Measurements from ENCODE around the gene CHST10. TPM values are rescaled to one million over a fixed set of nuclear protein-coding genes. Genes with fewer than 3 reads are reported as not detected.

The CHST10 gene
- total RNA-seq, 1 experiment from 2014 or later: 13.4 TPM

DNA sequence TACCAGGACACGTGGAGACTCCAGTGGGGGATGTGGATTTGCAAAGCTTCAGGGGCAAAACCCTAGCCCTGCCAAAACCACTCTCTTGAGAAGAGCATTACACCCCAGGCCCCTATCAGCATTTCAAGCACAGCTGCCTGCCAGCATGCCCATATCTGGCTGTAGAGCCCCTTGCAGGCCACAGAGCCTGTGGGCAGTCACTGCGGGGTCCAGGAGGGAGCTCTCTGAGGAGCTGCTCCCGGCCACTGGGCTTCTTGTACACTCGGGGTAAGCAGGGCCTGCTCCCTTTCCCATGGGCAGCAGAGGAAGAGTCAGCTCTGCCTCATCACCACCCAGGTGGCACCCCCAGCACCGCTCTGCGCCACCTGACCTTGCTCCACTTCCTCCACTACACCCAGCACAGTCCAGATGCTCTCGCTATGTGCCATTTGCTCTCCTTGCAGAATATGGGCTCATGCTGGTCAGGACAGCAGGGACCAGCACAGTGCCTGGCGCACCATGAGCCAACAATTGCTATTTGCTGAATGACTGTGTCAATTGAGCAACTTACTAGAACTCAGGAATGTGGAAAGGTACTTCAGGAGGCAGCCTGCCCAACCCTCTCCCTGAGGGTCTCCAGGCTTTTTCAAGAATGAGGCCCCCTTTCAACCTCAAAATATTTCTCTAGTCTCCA, 7.4 kb downstream of the CHST10 start:
- H3K4me2 ChIP-seq (ENCODE audit: low read length): no peak overlapping the region
- H3K9me2 ChIP-seq (replicated peaks; ENCODE audit: low read length): no peaks in the 10 kb centered on the region
- POLR2A ChIA-PET (ENCODE audit: unreplicated experiment): no interaction called here
- no peak for TF ChIP-seq EZH2 (IDR thresholded peaks at IDR 0.05; ENCODE audit: low read length, unreplicated experiment)
- TF ChIP-seq, protein P1, sequence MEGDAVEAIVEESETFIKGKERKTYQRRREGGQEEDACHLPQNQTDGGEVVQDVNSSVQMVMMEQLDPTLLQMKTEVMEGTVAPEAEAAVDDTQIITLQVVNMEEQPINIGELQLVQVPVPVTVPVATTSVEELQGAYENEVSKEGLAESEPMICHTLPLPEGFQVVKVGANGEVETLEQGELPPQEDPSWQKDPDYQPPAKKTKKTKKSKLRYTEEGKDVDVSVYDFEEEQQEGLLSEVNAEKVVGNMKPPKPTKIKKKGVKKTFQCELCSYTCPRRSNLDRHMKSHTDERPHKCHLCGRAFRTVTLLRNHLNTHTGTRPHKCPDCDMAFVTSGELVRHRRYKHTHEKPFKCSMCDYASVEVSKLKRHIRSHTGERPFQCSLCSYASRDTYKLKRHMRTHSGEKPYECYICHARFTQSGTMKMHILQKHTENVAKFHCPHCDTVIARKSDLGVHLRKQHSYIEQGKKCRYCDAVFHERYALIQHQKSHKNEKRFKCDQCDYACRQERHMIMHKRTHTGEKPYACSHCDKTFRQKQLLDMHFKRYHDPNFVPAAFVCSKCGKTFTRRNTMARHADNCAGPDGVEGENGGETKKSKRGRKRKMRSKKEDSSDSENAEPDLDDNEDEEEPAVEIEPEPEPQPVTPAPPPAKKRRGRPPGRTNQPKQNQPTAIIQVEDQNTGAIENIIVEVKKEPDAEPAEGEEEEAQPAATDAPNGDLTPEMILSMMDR (conservative IDR thresholded peaks at IDR 0.05; ENCODE audit: low read depth, low read length): no peak
- TF ChIP-seq EZH2phosphoT487 (IDR thresholded peaks at IDR 0.05; ENCODE audit: borderline replicate concordance, low read length): no peak
- intact Hi-C loops (cut with micrococcal nuclease): no loop called here
- H3K9me3 ChIP-seq (ENCODE audit: low read length): no peaks in the 10 kb centered on the region
- H3K79me2 ChIP-seq (ENCODE audit: low read length): peaks cover 4% of the 10 kb centered on the region; the same call in 1 of the 2 replicates
- ATAC-seq (no peak), DNase-seq (no peak)
- no peaks in the 10 kb centered on the region for H4K20me1 ChIP-seq (ENCODE audit: low read length)
- no peak overlapping the region for H3K4me3 ChIP-seq (ENCODE audit: low read length)
- no peak overlapping the region for H3K9ac ChIP-seq (ENCODE audit: low read length)
- no peak overlapping the region for H3K27ac ChIP-seq (ENCODE audit: low read length)
- H3F3A ChIP-seq (ENCODE audit: low read length, unreplicated experiment): no peaks in the 10 kb centered on the region
- CTCF ChIA-PET: no interaction called here
- H3K4me1 ChIP-seq (ENCODE audit: insufficient read depth, low read length): 0 out of 2 replicates have a peak, but pooled peaks cover 1% of the 10 kb centered on the region
- peaks cover 5% of the 10 kb centered on the region; the same call in 1 of the 2 replicates for H3K36me3 ChIP-seq (ENCODE audit: low read depth, low read length)
- H3K27me3 ChIP-seq (ENCODE audit: low read length): no peaks in the 10 kb centered on the region
- BruUV-seq (replicated peaks): no TSS peak
- no peak overlapping the region for H2AFZ ChIP-seq (ENCODE audit: low read length)

DNA sequence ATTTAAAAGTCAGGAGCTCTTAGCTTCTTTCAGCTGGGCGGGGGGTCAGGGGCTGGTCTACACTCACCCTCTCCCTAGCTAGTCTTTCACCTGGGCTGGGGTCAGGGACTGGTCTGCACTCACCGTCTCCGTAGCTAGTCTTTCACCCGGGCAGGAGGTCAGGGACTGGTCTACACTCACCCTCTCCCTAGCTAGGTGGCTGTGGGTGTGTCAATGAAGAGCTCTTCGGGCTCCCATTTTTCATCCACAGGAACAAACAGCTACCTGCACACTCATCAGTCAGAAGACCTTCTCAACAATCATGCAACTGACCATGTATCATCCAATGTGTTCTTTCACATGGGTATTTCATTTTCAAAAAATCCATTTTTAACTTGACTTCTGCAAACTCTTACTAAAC, 8.0 kb downstream of the CHST10 start:
- Histone ChIP-seq H3F3A (ENCODE audit: low read length, unreplicated experiment) (no peaks in the 10 kb centered on the region), H3K27me3 (ENCODE audit: low read length) (no peaks in the 10 kb centered on the region), H3K9me3 (ENCODE audit: low read length) (no peaks in the 10 kb centered on the region), H3K4me2 (ENCODE audit: low read length) (no peak overlapping the region), H3K9ac (ENCODE audit: low read length) (no peak overlapping the region), H3K9me2 (replicated peaks; ENCODE audit: low read length) (no peaks in the 10 kb centered on the region), H3K4me3 (ENCODE audit: low read length) (no peak overlapping the region), H2AFZ (ENCODE audit: low read length) (no peak overlapping the region), H3K27ac (ENCODE audit: low read length) (no peak overlapping the region), H3K4me1 (ENCODE audit: insufficient read depth, low read length) (no peaks in the 10 kb centered on the region), H3K36me3 (ENCODE audit: low read depth, low read length) (peaks cover 5% of the 10 kb centered on the region; the same call in 1 of the 2 replicates), H3K79me2 (ENCODE audit: low read length) (no peaks in the 10 kb centered on the region), H4K20me1 (ENCODE audit: low read length) (no peaks in the 10 kb centered on the region)
- TF ChIP-seq EZH2 (IDR thresholded peaks at IDR 0.05; ENCODE audit: low read length, unreplicated experiment): no peak
- TF ChIP-seq, protein P1 (conservative IDR thresholded peaks at IDR 0.05; ENCODE audit: low read depth, low read length): no peak
- TF ChIP-seq EZH2phosphoT487 (IDR thresholded peaks at IDR 0.05; ENCODE audit: borderline replicate concordance, low read length): no peak
- BruUV-seq (replicated peaks): no TSS peak
- DNase-seq (no peak), ATAC-seq (no peak)
- ChIA-PET CTCF (no interaction called here), POLR2A (ENCODE audit: unreplicated experiment) (no interaction called here)
- intact Hi-C loops (cut with micrococcal nuclease): no loop called here

DNA sequence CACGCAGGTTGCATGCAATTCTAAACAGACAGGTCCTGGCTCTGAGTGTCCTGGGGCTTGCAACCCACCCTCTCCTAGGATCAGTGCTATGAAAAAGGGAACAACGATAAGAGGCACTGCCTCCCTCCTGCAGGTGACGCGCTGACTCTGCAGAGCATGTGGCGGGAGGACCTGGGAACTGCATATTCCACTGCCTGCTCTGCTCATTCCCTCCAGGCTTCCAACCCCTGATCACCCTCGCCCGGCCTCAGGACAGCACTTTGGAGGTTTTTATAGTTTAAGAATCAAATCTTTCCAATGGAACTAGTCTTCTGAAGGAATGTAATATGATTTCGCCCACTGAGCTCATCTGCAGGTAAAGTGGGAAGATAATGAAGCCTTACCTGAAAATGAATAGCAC, 8.5 kb downstream of the CHST10 start:
- Histone ChIP-seq H3F3A (ENCODE audit: low read length, unreplicated experiment) (no peaks in the 10 kb centered on the region), H3K9ac (ENCODE audit: low read length) (no peak overlapping the region), H2AFZ (ENCODE audit: low read length) (no peak overlapping the region), H3K36me3 (ENCODE audit: low read depth, low read length) (peaks cover 5% of the 10 kb centered on the region; the same call in 1 of the 2 replicates), H3K79me2 (ENCODE audit: low read length) (no peaks in the 10 kb centered on the region), H3K27me3 (ENCODE audit: low read length) (no peaks in the 10 kb centered on the region), H3K4me2 (ENCODE audit: low read length) (no peak overlapping the region), H4K20me1 (ENCODE audit: low read length) (no peaks in the 10 kb centered on the region), H3K4me1 (ENCODE audit: insufficient read depth, low read length) (no peaks in the 10 kb centered on the region), H3K27ac (ENCODE audit: low read length) (no peak overlapping the region), H3K9me2 (replicated peaks; ENCODE audit: low read length) (no peaks in the 10 kb centered on the region), H3K9me3 (ENCODE audit: low read length) (no peaks in the 10 kb centered on the region), H3K4me3 (ENCODE audit: low read length) (no peak overlapping the region)
- DNase-seq (no peak), ATAC-seq (no peak)
- BruUV-seq (replicated peaks): no TSS peak
- ChIA-PET CTCF (no interaction called here), POLR2A (ENCODE audit: unreplicated experiment) (no interaction called here)
- TF ChIP-seq EZH2phosphoT487 (IDR thresholded peaks at IDR 0.05; ENCODE audit: borderline replicate concordance, low read length) (no peak), EZH2 (IDR thresholded peaks at IDR 0.05; ENCODE audit: low read length, unreplicated experiment) (no peak)
- TF ChIP-seq, protein P1 (conservative IDR thresholded peaks at IDR 0.05; ENCODE audit: low read depth, low read length): no peak
- intact Hi-C loops (cut with micrococcal nuclease): no loop called here
